Left hindlimb (tissue), 1 donor: ENCODE results near the gene FAM83G.
"Not testable (repeated sequence)": the region's sequence is repeated elsewhere in the genome, so short reads cannot be mapped to it uniquely, and the experiment has no call there.

Experiments
- DNase-seq: peaks from one replicate; pipeline ENCODE4 v3.0.0-alpha.2; 2018

Gene FAM83G

GRCh38 chr17:18966831-18967624 lies 37.5 kb downstream of the FAM83G start:
- no peak for DNase-seq

GRCh38 chr17:18965530-18966236 lies 38.9 kb downstream of the FAM83G start:
- no peak for DNase-seq

- DNase-seq, result peak; percentile 1
These were observed 40.0 kb downstream of the FAM83G start for GRCh38 chr17:18964550-18964949.

GRCh38 chr17:18964018-18964351 lies 40.6 kb downstream of the FAM83G start:
- DNase-seq, result no peak

- peak; percentile 36 for DNase-seq
These were observed 41.2 kb downstream of the FAM83G start for GRCh38 chr17:18963126-18964017.

GRCh38 chr17:18962494-18962815 lies 42.1 kb downstream of the FAM83G start:
- no peak for DNase-seq

- no peak for DNase-seq
These were observed 42.7 kb downstream of the FAM83G start for GRCh38 chr17:18961634-18962493.

GRCh38 chr17:18960803-18961511 lies 43.6 kb downstream of the FAM83G start:
- DNase-seq, result peak; percentile 78

GRCh38 chr17:18960241-18960665 lies 44.3 kb downstream of the FAM83G start:
- no peak for DNase-seq

- no peak for DNase-seq
These were observed 44.7 kb downstream of the FAM83G start for GRCh38 chr17:18959845-18960240.

GRCh38 chr17:18959071-18959844 lies 45.3 kb downstream of the FAM83G start:
- no peak for DNase-seq

GRCh38 chr17:18958611-18959010 lies 46.0 kb downstream of the FAM83G start:
- no peak for DNase-seq

GRCh38 chr17:18957831-18958230 lies 46.7 kb downstream of the FAM83G start:
- no peak for DNase-seq

GRCh38 chr17:18956581-18956980 lies 48.0 kb downstream of the FAM83G start:
- no peak for DNase-seq

- not testable (repeated sequence) for DNase-seq
These were observed 48.5 kb downstream of the FAM83G start for GRCh38 chr17:18956021-18956420.

GRCh38 chr17:18955009-18955408 lies 49.6 kb downstream of the FAM83G start:
- DNase-seq, result no peak

- no peak for DNase-seq
These were observed 50.2 kb downstream of the FAM83G start for GRCh38 chr17:18954321-18954720.

GRCh38 chr17:18953231-18953728 lies 51.3 kb downstream of the FAM83G start:
- no peak for DNase-seq

GRCh38 chr17:18951941-18952842 lies 52.4 kb downstream of the FAM83G start, which contains the start of gene SLC5A10:
Gene SLC5A10 (plus strand): TSS chr17:18952165. CDS start chr17:18952206, 41 bp downstream.
- DNase-seq, result no peak
